Stimulated activated CD4-positive, alpha-beta T cell treated with anti-CD3 and anti-CD28 coated beads, TNF-alpha, amount 100 ng/mL, for 48 hours (primary cell): ENCODE data around the gene IP6K3.

Experiments used
- DNase-seq, 3 donors: peaks; one replicate each; pipeline ENCODE4 v3.0.0-alpha.2; 2020; ENCODE audit warnings: low read depth in 3 of 3

IP6K3 gene

GRCh38 chr6:33723371-33724085 is 23.2 kb downstream of the IP6K3 start:
- no peak for DNase-seq

GRCh38 chr6:33722103-33722623 is 24.5 kb downstream of the IP6K3 start:
- DNase-seq, result no peak

- no peak for DNase-seq
These were observed 25.2 kb downstream of the IP6K3 start for GRCh38 chr6:33721508-33721907.

GRCh38 chr6:33720998-33721397 is 25.7 kb downstream of the IP6K3 start:
- no peak for DNase-seq

GRCh38 chr6:33719326-33719987 is 27.2 kb downstream of the IP6K3 start:
- no peak for DNase-seq

GRCh38 chr6:33718713-33719112 is 28.0 kb downstream of the IP6K3 start:
- DNase-seq, result no peak

GRCh38 chr6:33717934-33718455 is 28.7 kb downstream of the IP6K3 start:
- no peak for DNase-seq

GRCh38 chr6:33716890-33717632 is 29.6 kb downstream of the IP6K3 start:
- DNase-seq, result no peak

GRCh38 chr6:33716379-33716778 is 30.3 kb downstream of the IP6K3 start:
- DNase-seq, result no peak

- DNase-seq, result no peak
These were observed 32.2 kb downstream of the IP6K3 start for GRCh38 chr6:33714385-33715040.

- no peak for DNase-seq
These were observed 32.9 kb downstream of the IP6K3 start for GRCh38 chr6:33713786-33714185.

- DNase-seq, result no peak
These were observed 33.8 kb downstream of the IP6K3 start for GRCh38 chr6:33712914-33713313.

GRCh38 chr6:33711140-33712129 is 35.3 kb downstream of the IP6K3 start, which contains the start of gene UQCC2:
Gene UQCC2, minus strand, starts transcription at chr6:33711700. Its CDS starts 14 bp downstream, at chr6:33711686.
- DNase-seq, result peak; percentile 91 to 96 (median 95)

- DNase-seq, result no peak
These were observed 36.2 kb downstream of the IP6K3 start for GRCh38 chr6:33710296-33711121.

GRCh38 chr6:33709605-33710295 is 37.0 kb downstream of the IP6K3 start:
- DNase-seq, result no peak

GRCh38 chr6:33708516-33709204 is 38.0 kb downstream of the IP6K3 start:
- no peak for DNase-seq

GRCh38 chr6:33707771-33708170 is 38.9 kb downstream of the IP6K3 start:
- no peak for DNase-seq
